ENCODE results near the gene FAM72D. TPM values are rescaled to one million over a fixed set of nuclear protein-coding genes. Genes with fewer than 3 reads are reported as not detected.
"Not testable (repeated sequence)": the region's sequence is repeated elsewhere in the genome, so short reads cannot be mapped to it uniquely, and the experiment has no call there.

FAM72D gene
- total RNA-seq, 4 donors from 2014 or later = 0.11 to 2.7 (median 0.56) TPM

DNA sequence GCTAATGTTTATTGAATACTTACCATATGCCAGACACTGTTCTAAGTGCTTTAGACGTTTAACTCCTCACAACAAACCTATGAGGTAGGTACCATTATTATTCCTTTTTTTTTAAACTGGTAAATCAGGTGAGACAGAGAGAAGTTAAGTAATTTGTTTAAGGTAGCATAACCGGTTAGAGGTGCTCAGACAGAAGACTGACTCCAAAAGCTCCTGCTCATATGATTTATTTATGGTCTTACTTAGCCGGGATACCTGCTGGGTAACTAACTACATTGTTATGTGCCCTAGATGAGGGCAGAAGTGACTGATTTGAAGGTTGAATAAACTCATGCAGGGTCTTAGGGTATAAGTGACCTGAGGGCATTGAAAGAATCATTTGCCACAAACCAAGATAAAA, 16.9 kb downstream of the FAM72D start:
- H3K4me3 ChIP-seq; intact Hi-C loops (cut with DNase I); H3K27ac ChIP-seq; H3K4me1 ChIP-seq; H3K9me3 ChIP-seq; H3K27me3 ChIP-seq; DNase-seq; H3K36me3 ChIP-seq: not testable (repeated sequence)
- no CpG with 5 or more reads among the region's 3 CpGs for WGBS, 2 donors

DNA sequence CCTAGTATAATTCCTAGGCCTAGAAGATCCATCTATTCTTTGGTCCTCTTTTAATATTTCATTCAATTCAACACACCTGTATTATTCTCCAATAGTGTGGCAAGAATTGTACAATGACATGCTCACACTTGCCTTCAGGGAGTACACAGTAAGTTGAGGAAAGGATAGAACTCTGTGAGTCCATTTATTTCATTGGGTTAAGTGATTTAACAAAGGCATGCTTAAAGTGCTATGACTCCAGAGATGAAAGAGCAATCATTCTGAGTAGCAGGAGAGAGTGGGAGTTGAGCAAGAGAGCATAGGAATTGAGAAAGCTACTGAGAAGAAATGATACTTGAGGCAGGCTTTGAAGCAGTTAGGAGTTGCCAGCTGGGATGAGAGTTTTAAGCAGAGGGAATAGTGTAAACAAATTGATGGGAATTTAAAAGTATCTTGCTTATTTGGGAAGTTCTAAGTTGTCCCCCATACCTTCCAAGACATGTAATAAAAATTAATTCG, 18.8 kb downstream of the FAM72D start:
- intact Hi-C loops (cut with DNase I); H3K27me3 ChIP-seq: not testable (repeated sequence)
- WGBS, 2 donors = no CpG with 5 or more reads among the region's 1 CpG

DNA sequence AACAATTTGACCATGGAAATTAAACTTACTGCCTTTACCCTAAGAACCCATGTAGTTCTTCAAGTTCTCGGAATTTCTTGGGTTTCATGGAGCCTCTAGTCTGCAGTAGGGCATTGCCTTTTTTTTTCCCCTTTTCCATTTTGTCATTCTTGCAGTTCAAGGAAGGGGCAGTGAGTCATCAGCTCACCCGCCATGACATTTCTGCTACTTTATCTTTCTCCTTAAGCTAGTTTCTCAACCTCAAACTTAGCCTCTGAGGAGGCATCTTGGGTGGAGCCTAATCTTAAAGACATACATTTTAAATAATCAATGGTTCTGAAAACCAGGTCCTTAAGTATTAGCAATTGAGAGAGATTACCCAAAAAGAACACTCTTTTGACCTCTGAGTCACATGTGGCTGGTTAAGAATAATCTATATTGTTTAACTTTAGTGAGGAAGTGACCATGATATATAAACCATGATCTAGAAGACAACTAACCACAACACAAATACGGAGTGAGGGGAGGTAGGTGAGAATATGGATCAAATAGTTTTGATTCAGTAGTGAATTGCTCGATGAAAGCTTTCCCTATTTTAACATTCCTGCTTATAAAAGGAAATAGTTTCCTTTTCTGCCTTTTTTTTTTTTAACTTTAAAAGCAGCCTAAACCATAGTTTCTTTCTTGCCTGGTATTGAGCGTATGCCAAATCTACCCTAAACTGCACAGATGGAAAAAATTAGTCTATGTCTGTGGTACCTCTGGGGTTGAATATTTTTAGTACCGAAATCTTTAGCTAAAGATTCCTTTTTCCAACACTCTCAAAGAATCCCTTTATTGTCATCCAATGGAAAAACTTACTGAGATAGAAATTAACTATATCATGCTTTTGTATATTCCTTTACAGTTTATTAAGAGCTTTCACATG, 20.1 kb downstream of the FAM72D start:
- H3K4me3 ChIP-seq; H3K36me3 ChIP-seq; H3K9me3 ChIP-seq; H3K4me1 ChIP-seq; DNase-seq; intact Hi-C loops (cut with DNase I); H3K27ac ChIP-seq; H3K27me3 ChIP-seq: not testable (repeated sequence)
- WGBS, 2 donors = no CpG with 5 or more reads among the region's 6 CpGs

More for the DNA sequence above, 18.8 kb downstream of the FAM72D start:
- H3K4me1 ChIP-seq, H3K27ac ChIP-seq, DNase-seq, H3K4me3 ChIP-seq, H3K9me3 ChIP-seq, H3K36me3 ChIP-seq: not testable (repeated sequence)

DNA sequence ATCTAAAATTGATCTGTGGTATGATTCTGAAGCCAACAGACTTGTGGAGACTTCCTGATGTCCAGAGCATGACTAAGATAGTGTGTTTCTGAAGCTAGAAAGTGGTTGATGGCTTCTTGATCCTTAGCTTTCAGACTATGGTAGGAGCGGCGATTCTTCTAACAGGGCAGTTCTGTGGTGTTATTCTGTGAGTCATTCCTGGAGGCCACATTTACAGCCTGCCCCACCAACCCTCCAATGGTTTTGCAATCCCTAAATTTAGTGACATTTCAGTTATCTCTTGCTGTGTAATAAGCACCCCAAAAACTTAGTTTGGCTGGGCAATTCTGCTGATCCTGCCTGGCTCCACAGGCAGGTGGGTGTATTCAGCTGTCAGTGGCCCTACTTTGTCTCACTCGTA, 24.1 kb downstream of the FAM72D start:
- H3K27me3 ChIP-seq; H3K36me3 ChIP-seq; H3K4me3 ChIP-seq; DNase-seq; H3K4me1 ChIP-seq; H3K27ac ChIP-seq; H3K9me3 ChIP-seq; intact Hi-C loops (cut with DNase I): not testable (repeated sequence)
- no CpG with 5 or more reads among the region's 3 CpGs for WGBS, 2 donors

DNA sequence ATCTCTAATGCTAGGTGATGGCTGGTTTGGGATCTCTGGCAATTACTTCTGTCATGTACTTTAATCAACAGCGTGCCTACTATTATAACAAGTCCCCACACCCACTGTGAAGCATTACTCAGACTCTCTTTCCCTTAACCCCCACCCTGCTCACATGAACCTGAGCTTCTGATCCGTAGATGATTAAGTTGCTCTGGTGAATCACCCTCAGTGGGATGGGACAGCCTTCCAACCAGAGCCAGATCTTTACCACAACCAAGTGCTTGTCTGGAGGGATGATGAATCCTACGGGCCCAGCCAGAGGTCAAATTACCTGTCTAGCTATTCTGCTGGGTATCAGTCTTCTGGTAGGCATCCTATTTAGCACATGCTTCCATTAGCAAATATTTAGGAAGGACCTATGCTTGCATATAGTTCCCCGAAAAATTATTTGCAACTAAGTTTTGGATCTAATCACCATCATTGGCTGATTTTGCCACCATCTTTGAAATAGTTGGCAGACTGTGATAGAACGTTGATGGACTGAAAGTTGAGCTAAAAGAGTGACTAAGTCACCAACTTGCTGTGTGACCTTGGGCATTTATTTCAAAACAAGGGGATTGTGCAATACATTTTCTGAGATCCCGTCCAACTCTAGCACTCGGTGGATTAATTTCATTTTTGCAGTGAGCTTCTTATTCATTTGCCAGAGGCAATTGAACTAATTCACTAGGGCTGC, 26.7 kb downstream of the FAM72D start:
- intact Hi-C loops (cut with DNase I); H3K4me3 ChIP-seq; H3K9me3 ChIP-seq; H3K27me3 ChIP-seq; H3K27ac ChIP-seq; H3K4me1 ChIP-seq; DNase-seq; H3K36me3 ChIP-seq: not testable (repeated sequence)
- WGBS, 2 donors = no CpG with 5 or more reads among the region's 7 CpGs

DNA sequence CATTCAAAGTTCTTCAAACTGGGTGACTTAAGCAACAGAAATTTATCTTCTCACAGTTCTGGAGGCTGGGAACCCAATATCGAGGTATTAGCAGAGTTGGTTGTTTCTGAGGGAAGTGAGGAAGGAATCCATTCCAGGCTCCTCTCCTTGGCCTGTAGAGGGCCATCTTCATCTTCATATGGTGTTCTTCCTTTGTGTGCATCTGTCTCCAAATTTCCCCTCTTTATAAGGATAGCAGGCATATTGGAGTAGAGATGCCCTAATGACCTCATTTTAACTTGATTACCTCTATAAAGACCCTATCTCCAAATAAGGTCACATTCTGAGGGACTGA, 27.3 kb downstream of the FAM72D start:
- no CpG with 5 or more reads among the region's 1 CpG for WGBS, 2 donors
- H3K4me1 ChIP-seq; intact Hi-C loops (cut with DNase I); H3K9me3 ChIP-seq; H3K27ac ChIP-seq; H3K36me3 ChIP-seq; H3K27me3 ChIP-seq; DNase-seq; H3K4me3 ChIP-seq: not testable (repeated sequence)

DNA sequence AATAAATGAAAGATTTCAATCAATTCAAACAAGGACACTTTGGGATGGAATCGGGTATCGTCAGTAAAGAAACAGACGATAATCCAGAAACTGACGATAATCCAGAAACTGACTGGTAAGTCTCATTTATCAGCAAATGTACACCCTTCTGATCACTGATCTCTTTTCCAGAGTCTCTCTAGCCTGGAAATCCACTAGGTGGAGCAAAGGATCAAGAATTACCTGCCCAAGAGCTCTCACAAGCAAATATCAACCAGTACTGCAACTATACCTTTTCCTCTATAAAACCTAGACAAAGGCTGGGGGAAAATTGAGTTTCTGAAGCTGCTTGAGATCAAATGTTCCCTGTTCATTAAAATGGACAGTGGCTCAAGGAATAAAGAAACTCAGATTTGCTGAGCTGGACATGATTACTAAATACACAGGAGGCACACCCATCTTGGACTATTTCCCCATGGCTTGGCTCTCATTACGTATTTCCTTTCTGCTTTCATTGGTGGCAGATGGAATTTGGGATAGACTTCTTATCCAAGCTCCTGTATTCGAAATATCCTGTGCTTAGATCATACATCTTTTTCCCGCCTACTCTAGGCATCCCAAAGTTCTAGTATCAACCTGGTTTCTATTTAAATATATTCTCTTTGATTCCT, 28.3 kb downstream of the FAM72D start:
- H3K27ac ChIP-seq; DNase-seq; H3K36me3 ChIP-seq; H3K9me3 ChIP-seq; intact Hi-C loops (cut with DNase I); H3K27me3 ChIP-seq; H3K4me3 ChIP-seq; H3K4me1 ChIP-seq: not testable (repeated sequence)
- WGBS, 2 donors = no CpG with 5 or more reads among the region's 7 CpGs

DNA sequence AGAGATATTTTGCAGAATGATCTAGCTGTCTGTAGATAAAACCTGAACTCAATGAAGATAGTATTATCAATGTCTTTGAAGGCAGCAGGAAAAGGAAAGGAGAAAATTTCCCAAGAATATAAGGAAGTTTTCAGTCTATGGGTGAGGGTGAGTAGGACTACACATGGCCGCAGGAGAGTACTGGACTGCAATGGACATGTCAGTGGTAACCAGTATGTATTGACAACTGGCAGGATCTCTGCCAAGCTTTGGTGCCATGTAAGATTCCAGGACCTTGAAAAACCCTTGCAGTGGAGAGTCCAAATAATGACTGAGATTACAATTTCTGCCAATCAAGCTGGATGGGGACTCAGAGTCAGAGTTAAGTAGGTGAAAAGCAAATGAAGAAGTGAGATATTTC, 29.3 kb downstream of the FAM72D start:
- H3K4me1 ChIP-seq; H3K9me3 ChIP-seq; H3K27me3 ChIP-seq; H3K36me3 ChIP-seq; intact Hi-C loops (cut with DNase I); H3K27ac ChIP-seq; H3K4me3 ChIP-seq; DNase-seq: not testable (repeated sequence)
- no CpG with 5 or more reads among the region's 1 CpG for WGBS, 2 donors

DNA sequence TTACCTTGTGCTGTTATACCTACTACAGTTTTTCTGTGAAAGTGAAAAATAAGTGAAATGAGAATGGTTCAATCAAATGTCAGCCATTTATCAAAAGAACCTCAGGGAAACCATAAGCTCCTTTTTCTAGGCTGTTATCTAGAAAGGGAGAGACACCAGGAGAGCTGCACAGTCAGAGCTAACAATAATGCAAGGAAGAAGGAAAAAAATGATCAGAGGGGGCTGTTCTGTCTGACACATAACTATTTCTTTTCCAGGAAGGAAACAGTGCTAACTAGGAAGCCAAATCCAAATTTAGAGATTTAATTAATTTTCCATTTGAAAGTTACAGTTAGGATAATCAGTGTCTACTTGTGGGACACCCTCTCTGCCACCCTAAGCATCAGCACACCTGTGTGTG, 31.4 kb downstream of the FAM72D start:
- H3K4me1 ChIP-seq; H3K27me3 ChIP-seq; H3K36me3 ChIP-seq; DNase-seq; H3K27ac ChIP-seq; intact Hi-C loops (cut with DNase I); H3K9me3 ChIP-seq; H3K4me3 ChIP-seq: not testable (repeated sequence)

DNA sequence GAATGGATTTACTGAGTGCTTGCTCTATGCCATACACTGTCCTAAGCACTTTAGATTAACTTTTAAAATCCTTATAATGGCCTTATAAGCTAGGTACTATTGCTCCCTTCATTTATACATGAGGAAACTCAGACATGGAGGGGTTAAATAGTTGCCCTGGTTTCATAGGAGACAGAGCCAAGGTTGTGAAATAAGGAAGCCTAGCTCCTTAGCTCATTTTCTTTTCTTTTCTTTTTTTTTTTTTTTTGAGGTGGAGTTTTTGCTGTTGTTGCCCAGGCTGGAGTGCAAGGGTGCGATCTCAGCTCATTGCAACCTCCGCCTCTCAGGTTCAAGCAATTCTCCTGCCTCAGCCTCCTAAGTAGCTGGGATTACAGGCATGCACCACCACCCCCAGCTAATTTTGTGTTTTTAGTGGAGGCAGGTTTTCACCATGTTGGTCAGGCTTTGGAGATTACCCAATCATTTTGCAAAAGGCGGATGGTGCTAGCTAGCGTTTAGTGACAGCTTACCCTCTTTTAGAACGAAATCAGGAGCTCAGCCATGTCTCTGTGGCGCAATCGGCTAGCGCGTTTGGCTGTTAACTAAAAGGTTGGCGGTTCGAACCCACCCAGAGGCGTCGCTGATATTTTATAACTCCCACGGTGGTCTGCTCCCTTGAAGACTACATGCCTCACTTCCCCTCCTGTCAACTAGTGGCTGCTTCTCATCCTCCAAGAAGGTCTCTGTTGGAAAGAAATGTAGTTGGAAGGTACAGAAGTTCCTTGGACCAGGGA, 33.1 kb downstream of the FAM72D start:
- H3K4me1 ChIP-seq; H3K27ac ChIP-seq; H3K9me3 ChIP-seq; DNase-seq; H3K36me3 ChIP-seq; H3K4me3 ChIP-seq; intact Hi-C loops (cut with DNase I); H3K27me3 ChIP-seq: not testable (repeated sequence)
- WGBS, 2 donors = 49 to 77% methylated on average over 12 to 13 of the region's 14 CpGs

DNA sequence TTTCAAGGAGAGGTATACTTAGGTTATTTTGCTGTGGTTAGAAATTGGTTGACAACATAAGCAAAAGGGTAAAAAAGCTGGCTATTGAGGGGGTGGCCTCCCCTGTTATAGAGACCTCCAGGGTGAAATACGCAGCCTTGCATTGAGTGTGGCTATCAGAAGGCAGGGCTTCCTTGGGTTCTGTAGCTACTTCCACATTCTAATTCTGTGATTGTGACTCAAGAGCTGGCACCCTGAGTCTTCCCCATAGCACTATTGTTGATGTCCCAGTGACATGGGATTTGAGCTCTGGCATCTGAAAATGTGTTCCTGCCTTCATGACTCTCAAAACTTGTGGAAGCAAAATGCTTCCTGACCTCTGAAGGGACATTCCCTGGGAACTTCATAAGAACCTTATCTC, 38.7 kb downstream of the FAM72D start:
- H3K27ac ChIP-seq; DNase-seq; intact Hi-C loops (cut with DNase I); H3K36me3 ChIP-seq; H3K27me3 ChIP-seq; H3K4me3 ChIP-seq; H3K4me1 ChIP-seq; H3K9me3 ChIP-seq: not testable (repeated sequence)
- no CpG with 5 or more reads among the region's 1 CpG for WGBS, 2 donors

DNA sequence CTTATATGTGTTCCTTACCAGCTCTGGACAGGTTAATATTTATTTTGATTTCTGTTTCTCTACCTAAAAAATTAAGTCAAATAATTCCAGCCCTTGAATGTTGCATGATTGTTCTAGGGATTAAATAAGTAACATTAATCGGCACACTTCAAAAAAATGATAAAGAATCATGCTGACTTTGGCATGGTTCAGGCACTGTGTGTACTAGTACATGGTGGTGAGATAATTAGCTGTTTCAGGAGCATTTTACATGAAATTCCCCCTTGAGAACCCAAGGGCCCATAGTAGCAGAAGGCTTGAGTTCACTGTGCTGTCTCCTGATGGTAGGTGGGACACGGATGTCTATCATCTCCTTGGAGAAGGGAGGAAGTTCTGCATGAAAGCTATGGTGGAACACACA, 44.8 kb downstream of the FAM72D start:
- H3K36me3 ChIP-seq; H3K4me3 ChIP-seq; H3K9me3 ChIP-seq; H3K27me3 ChIP-seq; intact Hi-C loops (cut with DNase I); H3K4me1 ChIP-seq; H3K27ac ChIP-seq; DNase-seq: not testable (repeated sequence)
- WGBS, 2 donors = no CpG with 5 or more reads among the region's 2 CpGs
